Peyer's patch (tissue), 4 donors: ENCODE measurements around the gene FOXF1. TPM values are rescaled to one million over a fixed set of nuclear protein-coding genes. Genes with fewer than 3 reads are reported as not detected.

Experiments
- DNase-seq, 3 donors: peaks; one replicate each; pipeline ENCODE4 v3.0.0-alpha.2; 2017 to 2019
- H3K27ac ChIP-seq, 4 donors: fragments of 200-600 bp; sonication (generic); one replicate each; pipeline ENCODE4 v1.5.1; 2016 to 2019
- H3K27me3 ChIP-seq, 2 donors: fragments of 200-600 bp; sonication (generic); one replicate each; pipeline ENCODE4 v1.5.1; 2019
- H3K36me3 ChIP-seq, 3 donors: fragments of 200-600 bp; sonication (generic); one replicate each; pipeline ENCODE4 v1.5.1; 2016 to 2019
- H3K4me1 ChIP-seq, 4 donors: fragments of 200-600 bp; sonication (generic); one replicate each; pipeline ENCODE4 v1.5.1; 2016 to 2019
- H3K4me3 ChIP-seq, 4 donors: fragments of 200-600 bp; sonication (generic); 1 replicate in 3 of 4; 2 replicates in 1 of 4; pipeline ENCODE4 v1.5.1; 2016 to 2019; ENCODE audit warnings: mild to moderate bottlenecking in 1 of 4
- H3K9me3 ChIP-seq, 4 donors: fragments of 200-600 bp; sonication (generic); one replicate each; pipeline ENCODE4 v1.5.1; 2016 to 2019; ENCODE audit warnings: mild to moderate bottlenecking in 1 of 4
- POLR2A ChIP-seq, 2 donors: fragments of 450-650 bp; IDR thresholded peaks; one replicate each; pipeline ENCODE4 v1.5.1; 2017; ENCODE audit warnings: antibody characterized with exemption in 2 of 2, mild to moderate bottlenecking in 2 of 2, moderate library complexity in 2 of 2
- total RNA-seq, 4 donors: library from RNA; depleted of rRNA; stranded (reverse); fragments of >200 nt; gene quantifications; one replicate each; pipeline ENCODE4 v1.1.0, GENCODE V29; 2016
- TF ChIP-seq, protein P1 (sequence below), 6 experiments: fragments of 450-650 bp in 4 of 6; fragments of 200-600 bp in 2 of 6; sonication (generic) in 1 of 6; IDR thresholded peaks; one replicate each; pipeline ENCODE4 v1.5.1; 2017 to 2019; ENCODE audit warnings: antibody characterized with exemption in 6 of 6, mild to moderate bottlenecking in 3 of 6, moderate library complexity in 1 of 6

The FOXF1 gene
- total RNA-seq, 4 donors from 2014 or later = 4.4 to 36.3 (median 9.0) TPM

GRCh38 chr16:86558355-86559193 is 48.2 kb downstream of the FOXF1 start:
- TF ChIP-seq, protein P1, sequence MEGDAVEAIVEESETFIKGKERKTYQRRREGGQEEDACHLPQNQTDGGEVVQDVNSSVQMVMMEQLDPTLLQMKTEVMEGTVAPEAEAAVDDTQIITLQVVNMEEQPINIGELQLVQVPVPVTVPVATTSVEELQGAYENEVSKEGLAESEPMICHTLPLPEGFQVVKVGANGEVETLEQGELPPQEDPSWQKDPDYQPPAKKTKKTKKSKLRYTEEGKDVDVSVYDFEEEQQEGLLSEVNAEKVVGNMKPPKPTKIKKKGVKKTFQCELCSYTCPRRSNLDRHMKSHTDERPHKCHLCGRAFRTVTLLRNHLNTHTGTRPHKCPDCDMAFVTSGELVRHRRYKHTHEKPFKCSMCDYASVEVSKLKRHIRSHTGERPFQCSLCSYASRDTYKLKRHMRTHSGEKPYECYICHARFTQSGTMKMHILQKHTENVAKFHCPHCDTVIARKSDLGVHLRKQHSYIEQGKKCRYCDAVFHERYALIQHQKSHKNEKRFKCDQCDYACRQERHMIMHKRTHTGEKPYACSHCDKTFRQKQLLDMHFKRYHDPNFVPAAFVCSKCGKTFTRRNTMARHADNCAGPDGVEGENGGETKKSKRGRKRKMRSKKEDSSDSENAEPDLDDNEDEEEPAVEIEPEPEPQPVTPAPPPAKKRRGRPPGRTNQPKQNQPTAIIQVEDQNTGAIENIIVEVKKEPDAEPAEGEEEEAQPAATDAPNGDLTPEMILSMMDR (IDR thresholded peaks at IDR 0.05) = no peak
- TF ChIP-seq POLR2A (IDR thresholded peaks at IDR 0.05) = no peak
- Histone ChIP-seq H3K4me3 (no peak overlapping the region), H3K27ac (no peak overlapping the region), H3K27me3 (no peaks in the 10 kb centered on the region), H3K36me3 (no peaks in the 10 kb centered on the region), H3K4me1 (peaks cover 5 to 18% (median 9%) of the 10 kb centered on the region in 4 donors), H3K9me3 (no peaks in the 10 kb centered on the region)
- DNase-seq = no peak

DNA sequence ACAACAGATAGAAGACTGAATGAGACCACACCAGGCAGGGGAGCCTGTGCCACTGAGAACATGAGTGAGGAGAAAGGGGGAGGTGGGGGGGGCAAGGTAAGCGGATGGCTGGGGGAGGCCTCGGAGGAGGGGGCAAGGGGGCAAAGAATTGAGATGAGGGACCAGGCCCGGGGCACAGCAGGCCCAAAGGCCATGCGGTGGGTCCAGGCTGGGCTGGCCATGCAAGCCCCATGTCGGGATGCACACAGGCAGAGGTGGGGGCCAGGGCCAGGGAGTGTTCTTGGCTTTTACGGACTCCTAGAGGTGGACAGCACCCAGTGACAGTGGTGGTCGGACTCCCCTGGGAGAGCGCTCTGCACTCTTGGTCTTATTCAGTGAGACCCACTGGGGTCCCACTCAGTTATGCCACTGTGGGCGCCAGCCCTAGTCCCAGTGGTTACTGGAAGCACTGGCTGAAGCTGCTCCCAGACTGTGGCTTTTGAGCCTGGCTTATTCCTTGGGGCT is 49.5 kb downstream of the FOXF1 start:
- DNase-seq = no peak
- TF ChIP-seq, protein P1 (IDR thresholded peaks at IDR 0.05) = no peak
- TF ChIP-seq POLR2A (IDR thresholded peaks at IDR 0.05) = no peak
- Histone ChIP-seq H3K4me1 (peaks cover 4 to 18% (median 12%) of the 10 kb centered on the region in 4 donors), H3K27me3 (peaks cover 0 to 8% of the 10 kb centered on the region in 2 donors), H3K36me3 (no peaks in the 10 kb centered on the region), H3K27ac (no peak overlapping the region), H3K4me3 (no peak overlapping the region), H3K9me3 (no peaks in the 10 kb centered on the region)

DNA sequence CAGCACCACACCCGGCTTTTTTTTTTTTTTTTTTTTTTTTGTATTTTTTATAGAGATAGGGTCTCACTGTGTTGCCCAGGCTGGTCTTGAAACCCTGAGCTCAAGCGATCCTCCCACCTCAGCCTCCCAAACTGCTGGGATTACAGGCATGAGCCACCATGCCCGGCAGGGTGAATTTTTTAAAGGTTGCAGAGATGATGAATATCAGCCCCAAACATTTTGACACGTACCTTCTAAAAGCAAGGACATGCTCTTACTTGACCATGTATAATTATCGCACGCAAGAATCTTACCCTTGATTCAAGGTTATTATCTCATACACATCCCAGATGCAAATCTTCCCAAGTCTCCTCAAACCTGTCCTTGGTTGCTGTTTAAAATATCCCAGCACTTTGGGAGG is 52.0 kb downstream of the FOXF1 start:
- DNase-seq = no peak
- H3K27me3 ChIP-seq = peaks cover 0 to 28% of the 10 kb centered on the region in 2 donors
- H3K4me3 ChIP-seq = no peak overlapping the region
- H3K9me3 ChIP-seq = no peaks in the 10 kb centered on the region
- no peaks in the 10 kb centered on the region for H3K36me3 ChIP-seq
- no peak overlapping the region for H3K27ac ChIP-seq
- TF ChIP-seq POLR2A (IDR thresholded peaks at IDR 0.05) = no peak
- TF ChIP-seq, protein P1 (IDR thresholded peaks at IDR 0.05) = no peak
- peaks cover 0 to 22% (median 9%) of the 10 kb centered on the region in 4 donors for H3K4me1 ChIP-seq

GRCh38 chr16:86563469-86564345 is 53.4 kb downstream of the FOXF1 start:
- Histone ChIP-seq H3K4me1 (peaks cover 0 to 22% (median 10%) of the 10 kb centered on the region in 4 donors), H3K4me3 (peak overlapping the region in 2 of 4 donors; percentile 12 to 26), H3K36me3 (no peaks in the 10 kb centered on the region), H3K27me3 (peaks cover 0 to 41% of the 10 kb centered on the region in 2 donors), H3K9me3 (no peaks in the 10 kb centered on the region), H3K27ac (no peak overlapping the region)
- peak; percentile 83 to 96 (median 93) for DNase-seq
- TF ChIP-seq, protein P1 (IDR thresholded peaks at IDR 0.05) = peak; percentile 96 to 100 (median 100)
- no peak for TF ChIP-seq POLR2A (IDR thresholded peaks at IDR 0.05)

Other genes with a start within 250 kb of the FOXF1 start
- 10 to 100 TPM; 18.2 to 35.4 (median 21.9) TPM for gene MTHFSD, start 44.7 kb downstream of the FOXF1 start, total RNA-seq
- 1 to 10 TPM in 1 of 4 donors, under 1 TPM in 1, not detected in 2; 0.40 to 1.5 TPM for gene FOXC2, start 56.3 kb downstream of the FOXF1 start, total RNA-seq
- 10 to 100 TPM in 1 of 4 donors, 1 to 10 TPM in 3; 2.0 to 12.4 (median 3.0) TPM for gene FOXL1, start 68.0 kb downstream of the FOXF1 start, total RNA-seq